OCI-LY3 (cell line): ENCODE measurements around the gene ADGRL1.

Source experiments
- CTCF ChIP-seq: fragments of 200-600, 300-600 bp; sonication (generic); IDR thresholded peaks from 2 replicates; pipeline ENCODE4 v1.5.1; 2014; ENCODE audit warnings: antibody characterized with exemption, low read length, low read depth
- EZH2phosphoT487 ChIP-seq: fragments of 200-600 bp; shearing (Covaris generic); IDR thresholded peaks from 2 replicates; pipeline ENCODE4 v1.6.1; 2018; ENCODE audit warnings: antibody characterized with exemption, mixed run types, low read depth

GRCh38 chr19:14117668-14118164, 88.3 kb downstream of the ADGRL1 start, which contains the start of gene PRKACA:
- TF ChIP-seq CTCF, result no peak
- no peak for TF ChIP-seq EZH2phosphoT487
